Subcutaneous abdominal adipose tissue (tissue), 5 donors: Measurements from ENCODE around the gene PTK6.

ENCODE experiments used
- H3K27ac ChIP-seq: one replicate; pipeline ENCODE4 v1.7.0; 2013; ENCODE audit warnings: low read depth, mild to moderate bottlenecking, inconsistent platforms, low read length, moderate library complexity
- H3K27me3 ChIP-seq, 5 donors: one replicate each; pipeline ENCODE4 v1.7.0; 2013; ENCODE audit warnings: low read length in 5 of 5, inconsistent platforms in 1 of 5; ENCODE audit not compliant: control insufficient read depth in 5 of 5, insufficient read depth in 4 of 5
- H3K36me3 ChIP-seq, 5 donors: one replicate each; pipeline ENCODE4 v1.7.0; 2013; ENCODE audit warnings: low read length in 5 of 5; ENCODE audit not compliant: control insufficient read depth in 5 of 5, insufficient read depth in 5 of 5
- H3K4me1 ChIP-seq, 5 donors: one replicate each; pipeline ENCODE4 v1.7.0; 2013; ENCODE audit warnings: low read length in 5 of 5, mild to moderate bottlenecking in 3 of 5, moderate library complexity in 1 of 5; ENCODE audit not compliant: control insufficient read depth in 5 of 5, insufficient read depth in 5 of 5
- H3K4me3 ChIP-seq, 5 donors: one replicate each; pipeline ENCODE4 v1.7.0; 2013; ENCODE audit warnings: low read length in 5 of 5, low read depth in 1 of 5
- H3K9ac ChIP-seq, 5 donors: one replicate each; pipeline ENCODE4 v1.7.0; 2013; ENCODE audit warnings: low read length in 5 of 5, mild to moderate bottlenecking in 4 of 5, moderate library complexity in 3 of 5
- H3K9me3 ChIP-seq, 5 donors: one replicate each; pipeline ENCODE4 v1.7.0; 2013; ENCODE audit warnings: low read length in 5 of 5; ENCODE audit not compliant: control insufficient read depth in 5 of 5
- donor health status: healthy.
- donor health status: healthy.
- donor health status: healthy.
- donor health status: healthy.
- donor health status: healthy.

Gene PTK6

DNA sequence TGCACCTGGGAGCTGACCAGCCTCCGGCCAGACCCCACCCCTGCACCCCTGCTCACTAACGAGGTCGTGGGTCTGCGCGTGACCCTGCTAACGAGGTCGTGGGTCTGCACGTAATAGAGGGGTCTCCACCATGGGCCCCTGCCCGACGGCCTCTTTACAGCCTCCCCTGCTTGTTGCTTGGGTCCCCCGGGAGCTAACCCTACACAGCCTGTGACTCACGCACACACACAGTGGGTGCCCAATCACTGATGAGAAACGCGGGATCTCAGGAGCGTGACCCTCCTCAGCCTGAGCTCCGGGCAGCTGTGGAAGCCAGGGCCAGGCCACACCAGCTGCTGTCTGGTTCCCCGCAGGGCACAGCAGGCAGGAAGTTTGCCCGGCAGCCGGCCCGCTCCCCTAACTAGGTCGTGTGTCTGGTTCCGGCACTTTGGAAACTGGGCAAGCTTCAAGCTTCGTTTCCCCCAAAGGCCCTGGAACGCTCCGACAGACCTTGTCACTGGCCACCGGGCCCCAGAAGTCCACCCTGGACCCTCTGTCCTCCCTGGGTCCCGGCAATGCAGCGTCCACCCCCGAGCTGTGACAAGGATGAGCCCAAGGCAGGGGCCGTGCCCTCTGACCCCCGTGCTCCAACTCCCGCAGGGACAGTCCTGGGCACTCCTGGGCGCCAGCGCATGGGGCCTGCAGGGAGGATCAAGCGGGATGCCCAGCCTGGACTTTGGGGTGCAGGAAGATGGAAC, 767 bp downstream of the PTK6 start:
- peaks cover 0 to 24% (median 20%) of the 10 kb centered on the region in 5 donors for H3K4me1 ChIP-seq
- H3K9me3 ChIP-seq = no peaks in the 10 kb centered on the region
- peaks cover 26 to 51% (median 40%) of the 10 kb centered on the region in 5 donors for H3K27me3 ChIP-seq
- no peak overlapping the region for H3K4me3 ChIP-seq
- peak overlapping the region in 1 of 5 donors; percentile 31 for H3K9ac ChIP-seq
- no peak overlapping the region for H3K27ac ChIP-seq
- no peaks in the 10 kb centered on the region for H3K36me3 ChIP-seq

DNA sequence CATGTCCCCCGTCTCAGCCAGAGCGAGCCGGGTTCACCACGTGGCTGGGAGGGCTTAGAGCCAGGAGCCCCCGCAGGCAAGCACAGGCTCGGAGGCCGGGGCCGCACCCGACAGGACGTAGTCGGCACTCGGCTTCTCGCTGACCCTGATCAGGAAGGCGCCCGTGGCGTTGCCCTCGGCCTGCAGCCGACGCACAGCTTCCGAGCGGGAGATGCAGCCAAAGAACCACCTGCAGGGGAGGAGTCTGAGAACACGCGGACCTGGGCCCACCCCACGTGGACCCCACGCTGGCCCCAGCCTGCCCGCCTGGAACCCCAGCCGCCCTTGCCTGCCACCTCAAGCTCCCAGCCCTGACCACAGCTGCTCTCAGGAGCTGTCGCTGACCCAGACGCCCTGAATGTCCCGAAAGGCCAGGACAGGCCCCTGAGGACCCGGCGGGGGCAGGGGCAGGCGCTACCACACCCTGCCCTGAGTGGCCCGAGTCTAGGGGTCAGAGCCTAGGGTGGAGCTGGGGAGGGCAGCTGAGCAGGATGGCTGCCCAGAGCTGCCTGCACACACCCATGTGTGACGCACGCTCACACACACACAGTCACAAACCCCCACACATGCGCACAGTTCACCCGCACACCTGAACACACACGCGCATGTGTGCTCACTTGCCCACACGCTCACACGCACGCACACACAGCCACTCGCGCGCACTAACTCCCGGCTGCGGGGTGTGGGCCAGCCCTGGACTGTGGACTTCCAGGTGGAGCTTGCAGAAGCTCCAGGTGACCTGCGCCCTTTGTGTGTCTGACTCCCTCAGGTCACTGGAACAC, 2.1 kb downstream of the PTK6 start:
- Histone ChIP-seq H3K36me3 (no peaks in the 10 kb centered on the region), H3K4me1 (peaks cover 0 to 24% (median 20%) of the 10 kb centered on the region in 5 donors), H3K4me3 (no peak overlapping the region), H3K9me3 (no peaks in the 10 kb centered on the region), H3K27ac (no peak overlapping the region), H3K27me3 (peaks cover 33 to 58% (median 46%) of the 10 kb centered on the region in 5 donors), H3K9ac (no peak overlapping the region)

DNA sequence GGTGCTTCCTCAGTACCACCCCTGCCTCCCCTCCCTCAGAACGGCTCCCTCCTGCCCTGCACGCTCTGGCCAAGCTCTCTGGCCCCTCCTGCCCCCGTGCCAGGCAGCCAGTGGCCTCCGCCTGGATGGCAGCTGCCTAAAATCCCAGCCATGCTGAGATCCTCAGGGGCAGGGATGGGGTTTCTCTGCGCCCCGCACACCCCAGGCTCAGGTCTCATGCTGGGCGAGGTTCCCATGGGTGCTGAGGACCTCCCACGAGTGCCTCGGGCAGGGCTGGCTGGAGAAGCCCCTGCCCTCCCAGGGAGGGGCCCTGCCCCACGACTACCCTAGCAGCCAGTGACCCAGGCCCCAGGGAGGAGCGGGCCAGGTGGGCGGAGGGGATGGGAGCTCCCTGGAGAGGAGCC, 2.7 kb downstream of the PTK6 start:
- no peak overlapping the region for H3K4me3 ChIP-seq
- peaks cover 37 to 56% (median 49%) of the 10 kb centered on the region in 5 donors for H3K27me3 ChIP-seq
- no peak overlapping the region for H3K9ac ChIP-seq
- H3K36me3 ChIP-seq = no peaks in the 10 kb centered on the region
- H3K27ac ChIP-seq = no peak overlapping the region
- no peaks in the 10 kb centered on the region for H3K9me3 ChIP-seq
- peaks cover 0 to 24% (median 20%) of the 10 kb centered on the region in 5 donors for H3K4me1 ChIP-seq

DNA sequence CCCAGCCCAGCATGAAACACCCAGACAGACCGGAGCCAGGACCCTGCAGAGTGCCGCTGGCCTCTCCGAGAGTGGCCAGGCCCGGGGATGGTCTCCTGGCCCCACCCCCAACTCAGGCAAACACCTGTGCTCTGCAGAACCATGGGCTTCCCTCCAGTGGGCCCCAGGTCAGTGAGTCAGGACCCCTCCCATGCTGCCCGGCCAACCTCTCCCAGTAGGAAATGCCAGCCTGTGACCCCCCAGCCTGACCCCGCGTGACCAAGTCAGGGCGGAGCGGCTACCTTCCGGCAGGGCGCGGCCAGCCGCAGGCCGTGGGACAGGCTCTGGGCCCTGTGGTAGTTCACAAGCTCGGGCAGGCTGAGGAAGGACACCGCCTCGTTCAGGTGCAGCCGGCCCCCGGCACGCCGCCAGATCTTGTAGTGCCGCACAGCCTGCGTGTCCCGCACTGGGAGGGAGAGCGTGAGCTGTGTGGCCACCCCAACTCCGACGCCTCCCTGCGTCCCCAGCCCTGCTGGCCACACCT, 3.2 kb downstream of the PTK6 start:
- no peaks in the 10 kb centered on the region for H3K36me3 ChIP-seq
- peaks cover 0 to 24% (median 20%) of the 10 kb centered on the region in 5 donors for H3K4me1 ChIP-seq
- no peaks in the 10 kb centered on the region for H3K9me3 ChIP-seq
- H3K4me3 ChIP-seq = no peak overlapping the region
- H3K27me3 ChIP-seq = peaks cover 38 to 57% (median 53%) of the 10 kb centered on the region in 5 donors
- H3K9ac ChIP-seq = no peak overlapping the region
- no peak overlapping the region for H3K27ac ChIP-seq

DNA sequence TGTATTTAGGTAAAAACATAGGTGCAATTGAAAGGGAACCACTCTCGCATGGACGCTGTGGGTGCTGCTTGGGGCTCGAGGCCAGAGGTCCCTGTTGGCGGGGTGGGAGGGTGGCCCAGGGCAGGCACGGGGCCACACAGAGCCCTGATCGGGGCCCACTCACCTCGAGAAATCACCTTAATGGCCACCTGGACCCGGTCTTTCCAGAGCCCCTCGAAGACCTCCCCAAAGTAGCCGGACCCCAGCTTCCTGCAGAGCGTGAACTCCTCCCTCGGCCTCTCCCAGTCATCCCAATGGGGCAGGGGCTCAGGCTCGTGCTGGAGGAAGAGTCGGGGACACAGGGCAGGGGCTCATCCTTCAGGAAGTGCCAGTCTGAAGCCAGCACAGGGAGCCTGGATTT, 3.8 kb downstream of the PTK6 start:
- H3K27me3 ChIP-seq = peaks cover 39 to 57% (median 53%) of the 10 kb centered on the region in 5 donors
- H3K36me3 ChIP-seq = no peaks in the 10 kb centered on the region
- H3K4me1 ChIP-seq = peaks cover 0 to 24% (median 20%) of the 10 kb centered on the region in 5 donors
- H3K4me3 ChIP-seq = no peak overlapping the region
- no peaks in the 10 kb centered on the region for H3K9me3 ChIP-seq
- no peak overlapping the region for H3K9ac ChIP-seq
- no peak overlapping the region for H3K27ac ChIP-seq

DNA sequence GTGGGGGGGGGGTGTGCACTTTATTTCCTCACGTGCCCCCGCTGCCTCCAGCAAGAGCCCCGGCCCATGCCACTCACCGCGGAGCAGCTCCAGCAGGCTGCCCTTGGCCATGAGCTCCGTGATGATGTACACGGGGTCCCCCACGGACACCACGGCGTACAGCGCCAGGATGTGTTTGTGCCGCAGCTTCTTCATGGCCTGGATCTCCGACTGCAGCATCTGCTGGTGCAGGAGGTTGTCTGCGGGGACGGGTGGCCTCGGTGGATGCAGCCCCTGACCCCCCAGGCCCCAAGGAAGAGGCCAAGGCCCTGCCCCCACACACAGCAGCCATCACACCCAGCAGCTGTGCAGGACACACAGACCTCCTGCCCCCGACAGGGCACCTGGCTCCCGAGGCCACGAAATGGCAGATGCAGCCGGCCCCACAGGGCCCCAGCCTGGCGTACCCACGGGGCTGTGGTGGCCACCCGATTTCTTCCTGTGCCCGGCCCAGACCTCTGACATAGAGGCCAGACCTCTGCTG, 4.7 kb downstream of the PTK6 start:
- Histone ChIP-seq H3K4me1 (peaks cover 0 to 17% (median 14%) of the 10 kb centered on the region in 5 donors), H3K27ac (no peak overlapping the region), H3K4me3 (no peak overlapping the region), H3K27me3 (peaks cover 39 to 57% (median 53%) of the 10 kb centered on the region in 5 donors), H3K9ac (no peak overlapping the region), H3K9me3 (no peaks in the 10 kb centered on the region), H3K36me3 (no peaks in the 10 kb centered on the region)

DNA sequence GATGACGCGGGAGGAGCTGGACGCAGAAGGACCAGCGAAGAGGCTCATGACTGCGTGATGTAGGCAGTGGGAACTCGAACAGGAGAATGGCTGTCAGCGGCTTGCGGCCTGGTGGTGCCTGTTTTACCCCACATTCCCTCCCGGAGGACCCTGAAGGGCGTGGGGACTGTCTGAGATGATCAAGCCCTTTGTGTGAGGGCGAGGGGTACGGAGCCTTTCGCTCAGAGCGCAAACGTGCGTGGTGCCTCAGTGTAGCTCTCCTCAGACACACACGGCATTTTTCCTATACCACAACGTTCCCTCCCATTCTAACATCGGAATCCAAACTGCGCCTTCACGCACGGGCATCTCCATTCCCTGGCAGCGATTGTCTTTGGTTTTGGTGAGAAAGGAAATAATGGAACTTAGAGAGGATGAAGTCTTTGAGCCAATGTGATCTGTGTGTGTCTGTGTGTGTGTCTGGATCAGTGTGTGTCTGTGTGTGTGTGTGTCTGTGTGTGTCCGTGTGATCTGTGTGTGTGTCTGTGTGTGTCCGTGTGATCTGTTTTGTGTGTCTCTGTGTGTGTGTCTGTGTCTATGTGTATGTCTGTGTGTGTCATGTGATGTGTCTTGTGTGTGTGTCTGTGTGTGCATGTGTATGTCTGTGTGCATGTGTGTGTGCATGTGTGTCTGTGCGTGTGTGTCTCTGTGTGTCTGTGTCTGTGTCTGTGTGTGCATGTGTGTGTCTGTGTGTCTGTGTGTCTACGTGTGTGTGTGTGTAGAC, 5.3 kb downstream of the PTK6 start:
- H3K9me3 ChIP-seq = no peaks in the 10 kb centered on the region
- peaks cover 0 to 11% (median 7%) of the 10 kb centered on the region in 5 donors for H3K4me1 ChIP-seq
- no peak overlapping the region for H3K27ac ChIP-seq
- H3K36me3 ChIP-seq = no peaks in the 10 kb centered on the region
- no peak overlapping the region for H3K4me3 ChIP-seq
- no peak overlapping the region for H3K9ac ChIP-seq
- H3K27me3 ChIP-seq = peaks cover 36 to 56% (median 49%) of the 10 kb centered on the region in 5 donors

DNA sequence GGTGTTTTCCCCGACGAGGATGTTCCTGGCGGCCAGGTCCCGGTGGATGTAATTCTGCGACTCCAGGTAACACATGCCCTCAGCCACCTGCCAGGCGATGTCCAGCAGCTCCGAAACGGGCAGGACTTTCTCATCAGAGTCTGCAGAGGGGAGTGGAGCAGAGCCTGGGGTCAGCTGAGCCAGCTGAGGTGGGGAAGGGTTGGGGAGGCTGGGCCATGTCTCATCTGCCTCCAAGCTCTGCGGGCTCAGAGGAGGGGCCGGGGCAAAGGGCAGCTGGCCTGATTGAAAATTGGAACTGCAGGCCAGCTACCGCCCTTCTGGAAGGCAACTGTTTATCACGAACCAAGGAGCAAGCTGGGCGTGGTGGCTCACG, 6.4 kb downstream of the PTK6 start:
- Histone ChIP-seq H3K9me3 (no peaks in the 10 kb centered on the region), H3K36me3 (no peaks in the 10 kb centered on the region), H3K4me3 (no peak overlapping the region), H3K9ac (no peak overlapping the region), H3K27me3 (peaks cover 32 to 50% (median 42%) of the 10 kb centered on the region in 5 donors), H3K27ac (no peak overlapping the region), H3K4me1 (peaks cover 0 to 4% (median 0%) of the 10 kb centered on the region in 5 donors)

DNA sequence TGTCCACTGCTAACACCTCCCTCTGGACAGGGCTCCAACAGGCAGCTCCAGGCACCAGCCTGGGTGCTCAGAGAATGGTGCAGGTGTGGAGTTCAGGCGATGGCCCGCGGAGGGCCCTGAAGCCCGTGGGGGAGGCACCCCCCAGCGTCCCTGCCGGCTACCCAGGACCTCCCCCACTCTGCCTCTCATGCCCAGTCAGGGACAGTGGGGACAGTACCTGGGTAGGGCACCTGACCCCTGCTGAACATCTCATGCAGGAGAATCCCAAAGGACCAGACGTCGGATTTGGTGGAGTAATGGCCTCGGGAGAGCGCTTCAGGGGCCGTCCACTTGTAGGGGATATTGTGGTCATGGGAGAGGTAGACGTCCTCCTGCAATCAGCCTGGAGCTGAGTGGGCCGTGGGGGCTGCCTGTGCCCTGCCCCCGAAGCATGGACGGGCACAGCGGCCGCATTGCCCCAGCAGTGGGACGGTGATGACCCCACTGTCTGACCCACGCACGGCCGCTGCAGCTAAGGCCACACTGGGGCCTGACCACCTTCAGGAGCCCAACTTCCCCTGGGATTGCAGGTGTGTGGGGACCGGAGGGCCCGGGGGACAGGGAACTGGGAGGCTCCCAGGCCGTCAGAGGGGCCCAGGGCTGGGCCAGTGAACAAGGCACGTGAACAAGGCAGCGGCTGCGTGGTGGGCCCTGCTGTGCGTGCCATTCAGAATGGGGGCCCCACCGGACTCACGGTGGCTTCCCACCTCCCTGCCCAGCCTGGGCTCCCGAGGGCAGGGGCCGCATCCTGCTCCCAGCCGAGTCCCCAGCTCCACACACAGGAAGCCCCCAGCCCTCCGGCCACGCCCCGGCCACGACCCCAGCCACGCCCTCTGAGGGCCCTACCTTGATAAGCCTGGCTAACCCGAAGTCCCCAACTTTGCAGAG, 7.1 kb downstream of the PTK6 start:
- Histone ChIP-seq H3K27me3 (peaks cover 29 to 46% (median 38%) of the 10 kb centered on the region in 5 donors), H3K4me1 (peaks cover 0 to 4% (median 0%) of the 10 kb centered on the region in 5 donors), H3K9me3 (no peaks in the 10 kb centered on the region), H3K4me3 (no peak overlapping the region), H3K9ac (no peak overlapping the region), H3K36me3 (no peaks in the 10 kb centered on the region), H3K27ac (no peak overlapping the region)
